ENCODE data around the gene TMPRSS13.

TMPRSS13 gene

GRCh38 chr11:117855912-117856651, 73.1 kb downstream of the TMPRSS13 start:
- no peak for DNase-seq (ENCODE audit: low read depth in 3 of 3)

DNA sequence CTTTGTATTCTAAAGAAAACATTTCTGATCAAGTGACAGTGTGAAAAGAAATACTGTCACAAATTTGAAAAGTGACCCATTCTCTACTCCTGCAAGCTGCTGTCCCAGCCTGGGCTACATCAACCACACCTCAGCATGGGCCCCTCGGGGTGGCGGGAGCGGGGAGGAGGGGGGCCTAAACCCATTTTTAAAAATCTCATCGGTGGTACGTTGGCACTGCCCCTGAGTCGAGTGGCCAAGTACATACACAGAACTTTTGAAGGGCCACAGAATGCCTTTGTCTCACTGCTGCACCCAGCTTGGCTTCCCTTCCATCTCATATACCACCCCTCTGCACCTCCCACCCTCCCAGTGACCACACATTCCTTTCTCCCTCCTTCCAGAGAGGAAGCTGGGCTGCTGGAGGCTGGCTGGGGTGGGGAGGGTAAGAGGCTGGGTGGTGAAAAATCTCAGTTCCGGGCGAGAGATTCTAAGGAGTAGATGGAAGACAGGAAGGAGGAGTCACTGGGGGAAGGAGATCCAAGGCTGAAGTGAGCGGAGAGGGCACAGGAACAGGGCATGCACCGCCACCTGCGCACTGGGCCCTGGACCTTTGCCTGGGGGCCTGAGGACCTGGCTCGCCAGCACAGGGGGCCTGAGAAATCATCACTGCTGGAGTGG, 73.9 kb downstream of the TMPRSS13 start:
- DNase-seq (ENCODE audit: low read depth in 3 of 3): no peak

GRCh38 chr11:117852309-117852708, 76.9 kb downstream of the TMPRSS13 start:
- no peak for DNase-seq (ENCODE audit: low read depth in 3 of 3)

GRCh38 chr11:117851852-117852251, 77.3 kb downstream of the TMPRSS13 start:
- DNase-seq (ENCODE audit: low read depth in 3 of 3): no peak

DNA sequence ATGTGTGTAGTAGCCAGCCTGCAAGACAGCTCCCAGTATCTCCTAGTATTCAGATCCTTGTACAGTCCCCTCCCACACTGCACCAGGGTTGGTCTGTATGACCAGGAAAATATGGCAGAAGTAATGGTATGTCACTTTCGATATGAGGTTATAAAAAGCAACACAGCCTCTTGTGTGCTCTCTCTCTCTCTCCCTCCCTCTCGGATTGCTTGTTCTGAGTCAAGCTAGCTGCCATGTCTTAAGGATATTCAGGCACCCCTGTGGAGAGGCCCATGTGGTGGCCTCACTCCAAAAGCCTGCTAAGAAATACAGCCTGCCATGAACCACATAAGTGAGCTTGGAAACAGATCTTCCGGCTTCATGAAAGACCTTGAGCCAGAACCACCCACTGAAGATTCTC, 78.1 kb downstream of the TMPRSS13 start:
- no peak for DNase-seq (ENCODE audit: low read depth in 3 of 3)

Measured in stimulated activated CD4-positive, alpha-beta T cell treated with anti-CD3 and anti-CD28 coated beads, TNF-alpha, amount 100 ng/mL, for 48 hours (primary cell).